PC-3 (cell line): ENCODE results near the gene TSPAN13. TPM values are rescaled to one million over a fixed set of nuclear protein-coding genes. Genes with fewer than 3 reads are reported as not detected.

Source experiments
- ATAC-seq: fragments of 200-7000 bp; cut with Tn5 transposase; 2 replicates; pipeline ENCODE4 v1.9.1; 2020; ENCODE audit warnings: mild to moderate bottlenecking, moderate library complexity
- BruUV-seq: library from RNA; stranded (reverse); fragments of 400-500 nt; replicated peaks from 2 replicates; lab custom pipeline; 2021; lab: Mats Ljungman, UMichigan
- CTCF ChIA-PET: fragments of 300-600 bp; sonication (Branson Sonifier 250); formaldehyde crosslinking; loops from one replicate; lab custom pipeline; 2022; ENCODE audit warnings: antibody characterized with exemption; lab: Charles Lee
- POLR2A ChIA-PET: fragments of 300-600 bp; sonication (Branson Sonifier 250); formaldehyde crosslinking; loops from one replicate; lab custom pipeline; 2022; ENCODE audit warnings: antibody characterized with exemption; ENCODE audit not compliant: unreplicated experiment; lab: Charles Lee
- DNase-seq: peaks from one replicate; pipeline ENCODE4 v3.0.0-alpha.2; 2015
- H2AFZ ChIP-seq: fragments of 300-600 bp; sonication (generic); 2 replicates; pipeline ENCODE4 v1.6.0; 2016; ENCODE audit warnings: antibody characterized with exemption, low read length
- H3F3A ChIP-seq: fragments of 300-600 bp; sonication (generic); one replicate; pipeline ENCODE4 v1.6.0; 2017; ENCODE audit warnings: antibody characterized with exemption, low read length, control low read depth, mild to moderate bottlenecking; ENCODE audit not compliant: unreplicated experiment
- H3K27ac ChIP-seq: fragments of 300-600 bp; sonication (generic); 2 replicates; pipeline ENCODE4 v1.5.1; 2016; ENCODE audit warnings: mild to moderate bottlenecking, low read length
- H3K27me3 ChIP-seq: fragments of 300-600 bp; sonication (generic); 2 replicates; pipeline ENCODE4 v1.6.1; 2016; ENCODE audit warnings: low read length, mixed read lengths
- H3K36me3 ChIP-seq: fragments of 300-600 bp; sonication (generic); 2 replicates; pipeline ENCODE4 v1.6.1; 2016; ENCODE audit warnings: low read depth, mixed run types, low read length, mixed read lengths
- H3K4me1 ChIP-seq: fragments of 300-600 bp; sonication (generic); 2 replicates; pipeline ENCODE4 v1.5.1; 2016; ENCODE audit warnings: low read length; ENCODE audit not compliant: insufficient read depth
- H3K4me2 ChIP-seq: fragments of 300-600 bp; sonication (generic); 2 replicates; pipeline ENCODE4 v1.6.0; 2016; ENCODE audit warnings: low read length
- H3K4me3 ChIP-seq: fragments of 300-600 bp; sonication (generic); 2 replicates; pipeline ENCODE4 v1.5.1; 2016; ENCODE audit warnings: mild to moderate bottlenecking, low read length, mixed read lengths
- H3K79me2 ChIP-seq: fragments of 300-600 bp; sonication (generic); 2 replicates; pipeline ENCODE4 v1.6.1; 2017; ENCODE audit warnings: low read length, mixed read lengths
- H3K9ac ChIP-seq: fragments of 300-600 bp; sonication (generic); 2 replicates; pipeline ENCODE4 v1.6.0; 2016; ENCODE audit warnings: mild to moderate bottlenecking, low read length
- H3K9me2 ChIP-seq: fragments of 300-600 bp; sonication (generic); replicated peaks from 2 replicates; pipeline ENCODE4 v1.6.1; 2016; ENCODE audit warnings: mixed run types, low read length, mixed read lengths
- H3K9me3 ChIP-seq: fragments of 300-600 bp; sonication (generic); 2 replicates; pipeline ENCODE4 v1.6.1; 2016; ENCODE audit warnings: low read length, mixed read lengths
- H4K20me1 ChIP-seq: fragments of 300-600 bp; sonication (generic); 2 replicates; pipeline ENCODE4 v1.6.1; 2016; ENCODE audit warnings: low read length, mixed read lengths
- EZH2 ChIP-seq: fragments of 300-600 bp; sonication (generic); IDR thresholded peaks from one replicate; pipeline ENCODE4 v1.6.1; 2017; ENCODE audit warnings: antibody characterized with exemption, mild to moderate bottlenecking, low read length; ENCODE audit not compliant: unreplicated experiment
- EZH2phosphoT487 ChIP-seq: fragments of 300-600 bp; sonication (generic); IDR thresholded peaks from 2 replicates; pipeline ENCODE4 v1.6.1; 2018; ENCODE audit warnings: mild to moderate bottlenecking, antibody characterized with exemption, low read length, borderline replicate concordance
- intact Hi-C: fragments of 100-400 bp; cut with micrococcal nuclease; formaldehyde crosslinking; loops from 2 replicates; pipeline ENCODE4 v1.9.0; 2023
- total RNA-seq: library from RNA; depleted of rRNA; stranded (reverse); fragments of >200 nt; gene quantifications from 2 replicates; pipeline ENCODE4 v1.2.3, GENCODE V29; 2014
- TF ChIP-seq, protein P1 (sequence below): fragments of 300-600 bp; sonication (generic); conservative IDR thresholded peaks from 2 replicates; pipeline ENCODE4 v1.5.1; 2017; ENCODE audit warnings: antibody characterized with exemption, low read depth, mild to moderate bottlenecking, low read length

The TSPAN13 gene
- total RNA-seq, 1 experiment from 2014 or later = 34.9 TPM

DNA sequence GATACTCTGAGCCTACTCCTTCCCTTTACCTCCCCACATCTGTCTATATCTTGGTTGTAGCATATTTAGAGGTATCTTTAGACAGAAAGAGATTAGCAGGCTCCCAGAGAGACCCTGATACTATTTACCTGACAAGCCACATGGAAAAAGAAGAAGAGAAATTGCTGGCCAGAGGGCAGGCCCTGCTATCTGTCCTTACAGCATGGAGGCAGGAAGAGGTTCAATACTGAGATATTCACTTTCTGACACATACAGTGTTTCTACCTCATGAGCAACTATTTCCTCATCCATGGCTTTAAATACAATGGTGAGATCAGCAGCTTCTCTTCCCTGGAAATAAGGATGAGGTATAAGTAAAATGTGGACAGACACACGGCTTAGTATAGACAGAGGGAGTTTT lies 33.9 kb upstream of the TSPAN13 start:
- Histone ChIP-seq H3K9ac (no peak overlapping the region), H3K36me3 (no peaks in the 10 kb centered on the region), H3K27me3 (no peaks in the 10 kb centered on the region), H3K9me2 (no peaks in the 10 kb centered on the region), H3F3A (no peaks in the 10 kb centered on the region), H4K20me1 (no peaks in the 10 kb centered on the region), H3K27ac (no peak overlapping the region), H3K4me2 (no peak overlapping the region), H3K4me1 (no peaks in the 10 kb centered on the region; the same call in 1 of the 2 replicates), H3K9me3 (no peaks in the 10 kb centered on the region), H2AFZ (no peak overlapping the region), H3K79me2 (no peaks in the 10 kb centered on the region), H3K4me3 (no peak overlapping the region)
- intact Hi-C loops = loop anchor here (1.0 kb wide), 1 partner anchor 9 kb away; no protein-coding TSS in a partner anchor
- CTCF ChIA-PET = no interaction called here
- TF ChIP-seq EZH2phosphoT487 (no peak), EZH2 (no peak)
- TF ChIP-seq, protein P1, sequence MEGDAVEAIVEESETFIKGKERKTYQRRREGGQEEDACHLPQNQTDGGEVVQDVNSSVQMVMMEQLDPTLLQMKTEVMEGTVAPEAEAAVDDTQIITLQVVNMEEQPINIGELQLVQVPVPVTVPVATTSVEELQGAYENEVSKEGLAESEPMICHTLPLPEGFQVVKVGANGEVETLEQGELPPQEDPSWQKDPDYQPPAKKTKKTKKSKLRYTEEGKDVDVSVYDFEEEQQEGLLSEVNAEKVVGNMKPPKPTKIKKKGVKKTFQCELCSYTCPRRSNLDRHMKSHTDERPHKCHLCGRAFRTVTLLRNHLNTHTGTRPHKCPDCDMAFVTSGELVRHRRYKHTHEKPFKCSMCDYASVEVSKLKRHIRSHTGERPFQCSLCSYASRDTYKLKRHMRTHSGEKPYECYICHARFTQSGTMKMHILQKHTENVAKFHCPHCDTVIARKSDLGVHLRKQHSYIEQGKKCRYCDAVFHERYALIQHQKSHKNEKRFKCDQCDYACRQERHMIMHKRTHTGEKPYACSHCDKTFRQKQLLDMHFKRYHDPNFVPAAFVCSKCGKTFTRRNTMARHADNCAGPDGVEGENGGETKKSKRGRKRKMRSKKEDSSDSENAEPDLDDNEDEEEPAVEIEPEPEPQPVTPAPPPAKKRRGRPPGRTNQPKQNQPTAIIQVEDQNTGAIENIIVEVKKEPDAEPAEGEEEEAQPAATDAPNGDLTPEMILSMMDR = no peak
- DNase-seq = no peak
- no peak for ATAC-seq
- no TSS peak for BruUV-seq
- POLR2A ChIA-PET = no interaction called here

DNA sequence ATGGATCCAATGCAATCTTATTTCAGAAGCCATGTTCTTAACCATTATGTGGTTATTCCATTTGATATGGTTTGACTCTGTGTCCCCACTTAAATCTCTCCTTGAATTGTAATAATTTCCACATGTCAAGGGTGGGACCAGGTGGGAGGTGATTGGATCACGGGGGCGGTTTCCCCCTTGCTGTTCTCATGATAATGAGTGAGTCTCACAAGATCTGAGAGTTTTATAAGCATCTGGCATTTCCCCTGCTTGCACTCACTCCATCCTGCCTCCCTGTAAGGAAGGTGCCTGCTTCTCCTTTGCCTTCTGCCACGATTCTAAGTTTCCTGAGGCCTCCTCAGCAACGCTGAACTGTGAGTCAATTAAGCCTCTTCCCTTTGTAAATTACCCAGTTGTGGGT lies 32.0 kb upstream of the TSPAN13 start:
- Histone ChIP-seq H3K4me1 (no peaks in the 10 kb centered on the region; the same call in 1 of the 2 replicates), H3K9ac (no peak overlapping the region), H3K9me3 (no peaks in the 10 kb centered on the region), H2AFZ (no peak overlapping the region), H3K36me3 (no peaks in the 10 kb centered on the region), H4K20me1 (no peaks in the 10 kb centered on the region), H3K79me2 (no peaks in the 10 kb centered on the region), H3K27ac (no peak overlapping the region), H3K4me2 (no peak overlapping the region), H3K27me3 (no peaks in the 10 kb centered on the region), H3K4me3 (no peak overlapping the region), H3K9me2 (no peaks in the 10 kb centered on the region), H3F3A (no peaks in the 10 kb centered on the region)
- no TSS peak for BruUV-seq
- CTCF ChIA-PET = no interaction called here
- ATAC-seq (no peak), DNase-seq (no peak)
- TF ChIP-seq, protein P1 = no peak
- TF ChIP-seq EZH2 = no peak
- no peak for TF ChIP-seq EZH2phosphoT487
- POLR2A ChIA-PET = no interaction called here
- intact Hi-C loops = no loop called here

DNA sequence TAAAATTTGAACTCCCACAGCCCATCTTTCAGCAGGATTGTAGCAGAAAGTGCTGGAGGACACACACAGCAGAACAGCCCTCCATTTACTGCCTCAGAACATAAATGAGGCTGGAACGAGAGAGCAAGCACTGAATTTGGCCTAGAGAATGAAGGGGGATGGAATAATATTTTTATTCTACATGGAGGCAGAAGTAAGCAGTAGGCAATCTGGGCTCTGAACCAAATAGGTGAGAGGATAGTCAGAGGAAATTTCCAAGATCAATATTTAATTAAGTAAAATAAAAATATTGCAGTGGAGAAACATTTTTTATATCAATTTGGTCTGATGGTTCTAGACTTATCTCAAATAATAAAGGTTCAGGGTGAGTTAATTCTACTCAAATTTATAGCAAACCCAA lies 29.2 kb upstream of the TSPAN13 start:
- ChIA-PET POLR2A (no interaction called here), CTCF (no interaction called here)
- TF ChIP-seq, protein P1 = no peak
- TF ChIP-seq EZH2 (no peak), EZH2phosphoT487 (no peak)
- no TSS peak for BruUV-seq
- DNase-seq (no peak), ATAC-seq (no peak)
- Histone ChIP-seq H3K4me2 (no peak overlapping the region), H3F3A (no peaks in the 10 kb centered on the region), H3K27me3 (no peaks in the 10 kb centered on the region), H2AFZ (no peak overlapping the region), H3K79me2 (no peaks in the 10 kb centered on the region), H3K9ac (no peak overlapping the region), H3K9me2 (no peaks in the 10 kb centered on the region), H3K36me3 (no peaks in the 10 kb centered on the region), H3K4me1 (no peaks in the 10 kb centered on the region; the same call in 1 of the 2 replicates), H4K20me1 (no peaks in the 10 kb centered on the region), H3K4me3 (no peak overlapping the region), H3K9me3 (no peaks in the 10 kb centered on the region), H3K27ac (no peak overlapping the region)
- intact Hi-C loops = no loop called here
